Upper lobe of right lung (tissue), 1 donor: ENCODE data around the gene CCDC14. TPM values are rescaled to one million over a fixed set of nuclear protein-coding genes. Genes with fewer than 3 reads are reported as not detected.

ENCODE experiments used
- ATAC-seq: fragments of 200-7000 bp; cut with Tn5 transposase; one replicate; pipeline ENCODE4 v1.9.1; 2020; ENCODE audit warnings: mild to moderate bottlenecking, moderate library complexity
- DNase-seq: peaks from one replicate; pipeline ENCODE4 v3.0.0-alpha.2; 2020
- H3K27ac ChIP-seq: fragments of 200-600 bp; one replicate; pipeline ENCODE4 v1.8.0; 2022
- H3K27me3 ChIP-seq: fragments of 200-600 bp; one replicate; pipeline ENCODE4 v1.8.0; 2022; ENCODE audit warnings: mild to moderate bottlenecking
- H3K36me3 ChIP-seq: fragments of 200-600 bp; one replicate; pipeline ENCODE4 v1.8.0; 2022
- H3K4me1 ChIP-seq: fragments of 200-600 bp; one replicate; pipeline ENCODE4 v1.8.0; 2022
- H3K4me3 ChIP-seq: fragments of 200-600 bp; one replicate; pipeline ENCODE4 v1.8.0; 2022; ENCODE audit warnings: mild to moderate bottlenecking
- H3K9me3 ChIP-seq: fragments of 200-600 bp; one replicate; pipeline ENCODE4 v1.8.0; 2022
- CTCF ChIP-seq: fragments of 200-600 bp; IDR thresholded peaks from one replicate; pipeline ENCODE4 v1.8.0; 2022; ENCODE audit warnings: antibody characterized with exemption
- intact Hi-C: fragments of 100-400 bp; cut with DNase I; formaldehyde crosslinking; loops from one replicate; pipeline ENCODE4 v1.11.0; 2022
- total RNA-seq: library from RNA; stranded (reverse); fragmentation: NEBNext Ultra II Directional; extraction: Animal tissue kit (Norgen Biotek cat#: 25700); gene quantifications from one replicate; pipeline ENCODE4 v1.2.1, GENCODE V29; 2021
- donor health status: DM: no; HTN: yes; CAD: no; lungs with severe emphysema.

CCDC14 gene
- total RNA-seq, 1 donor from 2014 or later = 38.6 TPM

GRCh38 chr3:123935830-123936229, 25.2 kb downstream of the CCDC14 start:
- ATAC-seq = no peak
- TF ChIP-seq CTCF = no peak
- Histone ChIP-seq H3K9me3 (no peaks in the 10 kb centered on the region), H3K36me3 (peaks cover 8% of the 10 kb centered on the region), H3K27me3 (no peaks in the 10 kb centered on the region), H3K4me1 (no peaks in the 10 kb centered on the region), H3K27ac (no peak overlapping the region), H3K4me3 (no peak overlapping the region)
- intact Hi-C loops = no loop called here
- DNase-seq = no peak

GRCh38 chr3:123934250-123934649, 26.8 kb downstream of the CCDC14 start:
- intact Hi-C loops = no loop called here
- H3K27ac ChIP-seq = no peak overlapping the region
- no peak for DNase-seq
- H3K36me3 ChIP-seq = peaks cover 22% of the 10 kb centered on the region
- no peaks in the 10 kb centered on the region for H3K4me1 ChIP-seq
- no peak overlapping the region for H3K4me3 ChIP-seq
- ATAC-seq = no peak
- no peak for TF ChIP-seq CTCF
- H3K27me3 ChIP-seq = no peaks in the 10 kb centered on the region
- no peaks in the 10 kb centered on the region for H3K9me3 ChIP-seq

GRCh38 chr3:123930445-123930844, 30.6 kb downstream of the CCDC14 start:
- intact Hi-C loops = no loop called here

GRCh38 chr3:123929325-123929724, 31.7 kb downstream of the CCDC14 start:
- H3K4me3 ChIP-seq = no peak overlapping the region
- H3K4me1 ChIP-seq = no peaks in the 10 kb centered on the region
- TF ChIP-seq CTCF = no peak
- H3K9me3 ChIP-seq = no peaks in the 10 kb centered on the region
- no peaks in the 10 kb centered on the region for H3K27me3 ChIP-seq
- no peak for DNase-seq
- peaks cover 24% of the 10 kb centered on the region for H3K36me3 ChIP-seq
- H3K27ac ChIP-seq = no peak overlapping the region
- intact Hi-C loops = no loop called here
- ATAC-seq = no peak

More at GRCh38 chr3:123930445-123930844, 30.6 kb downstream of the CCDC14 start:
- ATAC-seq (no peak), DNase-seq (no peak)
- Histone ChIP-seq H3K4me1 (no peaks in the 10 kb centered on the region), H3K4me3 (no peak overlapping the region), H3K27me3 (no peaks in the 10 kb centered on the region), H3K9me3 (no peaks in the 10 kb centered on the region), H3K36me3 (peaks cover 24% of the 10 kb centered on the region), H3K27ac (no peak overlapping the region)
- no peak for TF ChIP-seq CTCF

- peaks cover 24% of the 10 kb centered on the region for H3K36me3 ChIP-seq
Observed at GRCh38 chr3:123926396-123926795, 34.6 kb downstream of the CCDC14 start.

More at GRCh38 chr3:123926396-123926795, 34.6 kb downstream of the CCDC14 start:
- Histone ChIP-seq H3K4me1 (no peaks in the 10 kb centered on the region), H3K4me3 (no peak overlapping the region), H3K9me3 (no peaks in the 10 kb centered on the region), H3K27me3 (no peaks in the 10 kb centered on the region), H3K27ac (no peak overlapping the region)
- intact Hi-C loops = no loop called here
- DNase-seq (no peak), ATAC-seq (no peak)
- TF ChIP-seq CTCF = no peak
